Measurements from ENCODE around the gene ADH5.
"Not testable (repeated sequence)": the region's sequence is repeated elsewhere in the genome, so short reads cannot be mapped to it uniquely, and the experiment has no call there.

Gene ADH5

GRCh38 chr4:99028187-99028586, 60.4 kb downstream of the ADH5 start:
- DNase-seq: no peak

GRCh38 chr4:99027304-99027703, 61.3 kb downstream of the ADH5 start:
- DNase-seq: no peak

GRCh38 chr4:99025506-99025905, 63.1 kb downstream of the ADH5 start:
- DNase-seq: no peak

GRCh38 chr4:99024481-99025275, 63.9 kb downstream of the ADH5 start:
- no peak for DNase-seq

- DNase-seq: not testable (repeated sequence)
Observed at GRCh38 chr4:99023800-99024251, 64.8 kb downstream of the ADH5 start.

GRCh38 chr4:99022566-99022965, 66.0 kb downstream of the ADH5 start:
- no peak for DNase-seq

- no peak for DNase-seq
Observed at GRCh38 chr4:99021386-99021785, 67.2 kb downstream of the ADH5 start.
